ENCODE results near the gene TMEM132A.

DNA sequence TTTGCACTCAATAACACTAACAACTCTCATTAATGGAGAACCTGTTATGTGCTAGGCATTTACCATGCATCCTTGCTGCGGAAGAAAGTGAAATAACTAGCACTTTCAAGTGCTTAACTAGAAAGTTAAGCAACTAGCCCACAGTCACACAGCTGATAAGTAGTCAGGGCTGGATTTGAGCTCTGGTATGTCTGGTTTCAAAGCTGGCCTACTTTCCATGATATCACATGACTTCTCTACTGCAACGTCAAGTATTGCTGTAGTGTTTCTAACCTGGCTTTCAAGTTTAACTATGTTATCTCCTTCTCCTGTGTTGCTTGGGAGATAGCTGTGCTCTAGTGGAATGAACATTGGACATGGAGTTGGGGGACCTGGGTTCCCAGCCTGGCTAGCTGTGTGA lies 15.6 kb downstream of the TMEM132A start:
- peak; percentile 32; the same call in 1 of the 2 replicates for TF ChIP-seq POLR2AphosphoS5 (IDR thresholded peaks at IDR 0.05; ENCODE audit: low read depth, low read length)
- TF ChIP-seq POLR2A (IDR thresholded peaks at IDR 0.05; ENCODE audit: low read depth, low read length): no peak
- TF ChIP-seq POU2F2 (IDR thresholded peaks at IDR 0.05; ENCODE audit: low read depth, low read length): no peak

Measured in GM12891 (cell line).